Brain microvascular endothelial cell (primary cell): Measurements from ENCODE around the gene TNNI3.

Experiments used
- DNase-seq: peaks from one replicate; pipeline ENCODE4 v3.0.0-alpha.2; 2020
- H3K27ac ChIP-seq: fragments of 250-450 bp; sonication (Bioruptor Pico); 2 replicates; pipeline ENCODE4 v1.5.1; 2020; ENCODE audit warnings: mild to moderate bottlenecking, moderate library complexity
- H3K27me3 ChIP-seq: fragments of 250-450 bp; sonication (Bioruptor Pico); replicated peaks from 2 replicates; pipeline ENCODE4 v1.5.1; 2020; ENCODE audit warnings: mild to moderate bottlenecking
- H3K36me3 ChIP-seq: fragments of 250-450 bp; sonication (Bioruptor Pico); replicated peaks from 2 replicates; pipeline ENCODE4 v1.5.1; 2020; ENCODE audit warnings: mild to moderate bottlenecking
- H3K4me3 ChIP-seq: 2 replicates; pipeline ENCODE4 v1.5.1; 2011; ENCODE audit warnings: low read depth, mild to moderate bottlenecking, control low read depth, low read length, moderate library complexity
- in situ Hi-C: cut with HindIII; loops from 2 replicates; pipeline ENCODE4 v1.10.0; 2017; ENCODE audit warnings: low sequenced_read_pairs, low pct_ligation_motif_present
- TF ChIP-seq, protein P1 (sequence below): IDR thresholded peaks from 2 replicates; pipeline ENCODE4 v1.5.1; 2011; ENCODE audit warnings: low read depth, mild to moderate bottlenecking, moderate library complexity, low read length, control low read depth, inconsistent platforms; ENCODE audit errors: missing control alignments

The TNNI3 gene

DNA sequence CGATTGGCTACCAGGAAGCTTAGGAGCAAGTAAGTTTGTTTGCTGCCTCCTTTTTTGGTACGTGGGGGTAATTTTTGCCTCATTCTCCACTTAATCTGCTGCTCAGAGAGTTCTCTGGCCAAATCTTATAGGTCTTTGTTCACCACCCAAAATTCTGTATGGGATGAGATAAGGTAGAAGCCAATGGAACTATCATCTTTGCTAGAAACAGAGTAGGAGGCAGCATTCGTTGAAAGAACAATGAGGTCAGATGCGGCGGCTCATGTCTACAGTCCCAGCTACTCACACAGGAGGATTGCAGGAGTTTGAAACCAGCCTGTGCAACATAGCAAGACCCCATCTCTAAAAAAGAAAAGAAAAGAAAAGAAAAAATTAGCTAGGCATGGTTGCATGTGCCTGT lies 13.9 kb upstream of the TNNI3 start:
- H3K27ac ChIP-seq, result no peak overlapping the region
- H3K4me3 ChIP-seq, result no peak overlapping the region
- no peak for DNase-seq
- in situ Hi-C loops, result loop anchor here (10.0 kb wide), 1 partner anchor 57 kb away; the partner anchor contains the start of gene PPP1R12C
- H3K27me3 ChIP-seq, result no peaks in the 10 kb centered on the region
- TF ChIP-seq, protein P1, sequence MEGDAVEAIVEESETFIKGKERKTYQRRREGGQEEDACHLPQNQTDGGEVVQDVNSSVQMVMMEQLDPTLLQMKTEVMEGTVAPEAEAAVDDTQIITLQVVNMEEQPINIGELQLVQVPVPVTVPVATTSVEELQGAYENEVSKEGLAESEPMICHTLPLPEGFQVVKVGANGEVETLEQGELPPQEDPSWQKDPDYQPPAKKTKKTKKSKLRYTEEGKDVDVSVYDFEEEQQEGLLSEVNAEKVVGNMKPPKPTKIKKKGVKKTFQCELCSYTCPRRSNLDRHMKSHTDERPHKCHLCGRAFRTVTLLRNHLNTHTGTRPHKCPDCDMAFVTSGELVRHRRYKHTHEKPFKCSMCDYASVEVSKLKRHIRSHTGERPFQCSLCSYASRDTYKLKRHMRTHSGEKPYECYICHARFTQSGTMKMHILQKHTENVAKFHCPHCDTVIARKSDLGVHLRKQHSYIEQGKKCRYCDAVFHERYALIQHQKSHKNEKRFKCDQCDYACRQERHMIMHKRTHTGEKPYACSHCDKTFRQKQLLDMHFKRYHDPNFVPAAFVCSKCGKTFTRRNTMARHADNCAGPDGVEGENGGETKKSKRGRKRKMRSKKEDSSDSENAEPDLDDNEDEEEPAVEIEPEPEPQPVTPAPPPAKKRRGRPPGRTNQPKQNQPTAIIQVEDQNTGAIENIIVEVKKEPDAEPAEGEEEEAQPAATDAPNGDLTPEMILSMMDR, result no peak
- no peaks in the 10 kb centered on the region for H3K36me3 ChIP-seq

DNA sequence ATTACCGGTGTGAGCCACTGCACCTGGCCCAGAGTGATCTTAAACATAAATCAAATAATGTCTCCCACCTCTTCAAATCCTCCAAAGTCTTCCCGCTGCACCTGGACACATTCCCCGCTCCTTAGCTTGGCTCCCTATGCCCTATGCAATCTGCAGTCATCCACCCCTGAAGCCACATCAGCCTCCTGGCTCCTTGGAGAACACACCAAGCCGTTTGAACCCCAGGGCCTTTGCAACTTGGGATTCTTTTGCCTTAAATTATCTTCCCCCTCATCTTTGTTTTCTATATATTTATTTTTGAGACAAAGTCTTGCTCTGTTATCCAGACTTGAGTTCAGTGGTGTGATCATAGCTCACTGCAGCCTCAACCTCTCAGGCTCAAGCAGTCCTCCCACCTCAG lies 11.6 kb upstream of the TNNI3 start:
- H3K4me3 ChIP-seq, result no peak overlapping the region
- TF ChIP-seq, protein P1, result no peak
- no peaks in the 10 kb centered on the region for H3K36me3 ChIP-seq
- H3K27ac ChIP-seq, result no peak overlapping the region
- DNase-seq, result no peak
- no peaks in the 10 kb centered on the region for H3K27me3 ChIP-seq
- in situ Hi-C loops, result no loop called here

DNA sequence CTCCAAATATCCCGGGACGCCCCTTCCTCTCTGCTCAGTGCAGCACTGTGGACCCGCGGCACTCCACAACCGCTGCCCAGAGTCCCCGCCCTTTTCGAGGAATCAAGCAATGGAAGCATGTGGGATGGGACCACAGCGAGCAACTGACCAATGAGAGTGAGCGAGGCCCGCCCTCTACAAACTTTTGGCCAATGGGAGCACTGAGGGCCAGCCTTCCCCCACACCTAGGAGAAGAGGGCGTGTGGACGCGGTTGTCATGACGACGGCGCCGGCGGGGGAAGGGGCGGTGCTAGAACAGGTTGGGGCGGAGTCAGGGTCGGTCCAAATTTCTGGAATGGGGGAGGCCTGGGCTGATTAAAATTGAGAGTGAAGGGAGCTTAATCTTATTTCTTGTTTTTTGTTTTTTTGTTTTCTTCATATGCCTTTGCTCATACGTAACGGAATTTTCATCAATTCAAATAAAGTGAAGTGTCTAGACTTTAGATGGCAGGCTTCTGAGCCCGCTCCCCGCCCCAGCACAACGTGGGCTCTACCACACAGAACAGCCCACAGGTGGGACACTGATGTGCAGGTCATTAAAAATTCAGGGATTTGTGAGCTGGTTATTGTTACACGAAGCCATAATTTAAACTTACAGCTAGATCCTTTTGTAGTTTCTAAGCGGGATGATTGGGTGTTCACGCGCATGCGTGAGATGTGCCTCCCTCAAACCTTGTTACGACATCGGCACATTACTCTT lies 9.2 kb upstream of the TNNI3 start, which contains the start of gene DNAAF3:
DNAAF3 (minus strand) TSS at position 84 of the 739 bp plus-strand sequence. CDS start 200 bp downstream, outside the sequence.
- DNase-seq, result peak; percentile 98
- in situ Hi-C loops, result no loop called here
- Histone ChIP-seq H3K36me3 (no peaks in the 10 kb centered on the region), H3K27me3 (peaks cover 6% of the 10 kb centered on the region), H3K4me3 (peak within 1 kb of the TSS; percentile 60), H3K27ac (peak within 1 kb of the TSS; percentile 53)
- TF ChIP-seq, protein P1, result no peak

GRCh38 chr19:55165952-55166529 lies 8.5 kb upstream of the TNNI3 start:
- TF ChIP-seq, protein P1, result peak; percentile 80
- peak; percentile 73 for DNase-seq
- Histone ChIP-seq H3K4me3 (peak overlapping the region; percentile 60), H3K27me3 (peaks cover 13% of the 10 kb centered on the region), H3K36me3 (no peaks in the 10 kb centered on the region), H3K27ac (no peak overlapping the region)
- in situ Hi-C loops, result no loop called here

DNA sequence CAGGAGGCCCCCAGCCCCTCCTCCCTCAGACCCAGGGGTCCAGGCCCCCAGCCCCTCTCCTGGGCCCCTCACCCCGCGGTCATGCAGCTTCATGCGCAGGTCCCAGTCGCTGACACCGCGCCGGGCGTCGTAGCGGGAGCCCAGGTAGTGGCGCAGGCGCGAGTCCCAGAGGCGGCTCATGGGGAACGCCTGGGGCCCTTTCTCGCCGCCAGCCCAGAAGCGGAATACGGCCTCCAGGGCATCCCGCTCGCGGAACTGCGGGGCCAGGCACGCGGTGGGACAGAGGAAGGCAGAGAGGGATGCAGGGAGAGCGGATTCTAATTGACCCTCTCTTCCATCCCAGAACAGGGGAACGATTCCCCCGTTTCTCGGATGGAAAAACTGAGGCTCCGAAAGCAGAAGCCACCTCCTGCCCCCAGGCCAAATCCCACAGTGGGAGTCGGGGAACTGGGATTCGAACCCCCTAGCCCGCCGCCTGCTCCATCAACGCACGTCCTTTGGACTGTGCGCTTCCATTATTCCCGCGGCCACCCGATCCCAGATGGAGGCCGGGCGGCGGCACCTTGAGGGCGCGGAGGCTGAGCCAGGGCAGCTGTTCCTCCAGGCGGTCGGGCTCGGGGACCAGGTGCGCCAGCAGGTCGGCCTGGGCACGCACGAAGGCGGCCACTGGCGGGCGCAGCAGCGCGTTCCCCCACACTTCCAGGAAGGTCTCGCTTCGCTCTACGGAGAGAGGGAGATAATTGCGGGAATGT lies 4.2 kb upstream of the TNNI3 start:
- no peak overlapping the region for H3K27ac ChIP-seq
- peaks cover 14% of the 10 kb centered on the region for H3K27me3 ChIP-seq
- TF ChIP-seq, protein P1, result no peak
- H3K36me3 ChIP-seq, result no peaks in the 10 kb centered on the region
- in situ Hi-C loops, result no loop called here
- H3K4me3 ChIP-seq, result no peak overlapping the region
- DNase-seq, result no peak
